ENCODE data around the gene KIAA0232.

Gene KIAA0232

DNA sequence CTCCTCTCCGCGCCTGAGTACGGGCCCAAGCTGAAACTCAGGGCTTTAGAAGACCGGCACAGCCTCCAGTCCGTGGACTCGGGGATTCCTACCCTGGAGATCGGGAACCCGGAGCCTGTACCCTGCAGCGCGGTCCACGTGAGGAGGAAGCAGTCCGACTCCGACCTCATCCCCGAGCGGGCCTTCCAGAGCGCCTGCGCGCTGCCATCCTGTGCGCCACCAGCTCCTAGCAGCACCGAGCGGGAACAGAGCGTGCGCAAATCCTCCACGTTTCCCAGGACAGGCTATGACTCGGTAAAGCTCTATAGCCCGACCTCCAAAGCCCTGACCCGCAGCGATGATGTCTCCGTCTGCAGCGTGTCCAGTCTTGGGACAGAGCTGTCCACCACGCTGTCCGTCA is 141.0 kb downstream of the KIAA0232 start:
- DNase-seq: no peak

DNA sequence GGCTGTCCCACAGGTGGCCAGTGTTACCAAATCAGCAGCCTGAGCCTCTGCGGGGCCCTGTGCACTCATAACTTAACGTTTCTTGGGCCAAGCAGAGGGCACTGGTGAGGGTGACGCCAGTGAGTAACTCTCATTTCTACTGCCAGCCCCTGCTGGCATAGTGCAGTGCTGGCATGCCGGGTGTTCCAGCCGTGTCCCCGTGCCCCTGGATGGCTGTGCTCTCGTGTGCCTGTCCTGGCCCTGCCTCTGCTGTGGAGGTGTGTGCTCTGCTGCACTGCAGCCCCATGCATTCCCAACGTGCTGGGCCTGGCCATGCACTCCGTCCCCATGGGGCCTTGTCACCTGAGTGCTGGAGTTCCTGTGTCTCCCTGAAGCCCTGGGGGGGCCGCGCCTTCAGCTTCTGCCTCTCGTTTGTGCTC is 141.8 kb downstream of the KIAA0232 start:
- DNase-seq: no peak

DNA sequence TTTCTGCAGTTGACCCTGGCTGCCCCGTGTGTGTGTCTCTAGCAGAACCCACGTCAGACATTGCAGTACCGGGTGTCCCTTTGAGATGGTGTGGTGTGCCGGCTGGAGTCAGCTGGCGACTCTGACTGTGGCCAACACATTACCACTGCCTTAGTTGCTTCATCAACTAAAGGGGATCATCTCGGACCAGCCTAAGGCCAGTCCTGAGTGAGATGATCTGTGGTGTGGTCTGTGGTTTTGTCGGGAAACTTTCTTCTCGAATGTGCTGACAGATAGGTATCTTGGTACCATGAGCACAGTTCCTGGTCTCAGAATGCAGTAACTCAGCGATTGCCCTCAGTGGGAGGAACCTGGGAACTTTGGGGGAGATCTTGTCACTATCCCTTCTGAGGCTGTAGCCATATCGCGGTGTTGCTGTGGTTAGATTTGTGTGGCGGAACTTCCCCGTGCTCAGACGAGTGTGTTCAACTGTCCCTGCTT is 142.9 kb downstream of the KIAA0232 start:
- no peak for DNase-seq

DNA sequence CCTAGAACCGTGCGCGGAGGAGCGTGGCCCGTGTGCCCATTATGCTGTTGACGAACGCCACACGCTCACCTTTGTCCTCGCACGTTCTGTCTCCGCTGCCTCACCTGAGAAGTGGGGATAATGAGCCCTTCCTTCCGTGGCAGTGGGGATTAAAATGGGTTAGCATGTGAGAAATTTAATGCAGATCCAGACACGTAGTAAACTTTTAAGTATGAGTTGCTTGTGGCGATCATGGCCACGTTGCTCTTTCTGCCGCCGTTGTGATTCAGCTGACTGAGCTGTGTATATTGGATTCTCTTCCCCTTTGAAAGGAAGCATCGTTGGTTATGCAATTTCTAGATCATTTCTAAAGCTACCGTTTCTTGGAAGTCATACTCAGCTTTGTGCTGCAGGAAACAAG is 143.6 kb downstream of the KIAA0232 start:
- no peak for DNase-seq

DNA sequence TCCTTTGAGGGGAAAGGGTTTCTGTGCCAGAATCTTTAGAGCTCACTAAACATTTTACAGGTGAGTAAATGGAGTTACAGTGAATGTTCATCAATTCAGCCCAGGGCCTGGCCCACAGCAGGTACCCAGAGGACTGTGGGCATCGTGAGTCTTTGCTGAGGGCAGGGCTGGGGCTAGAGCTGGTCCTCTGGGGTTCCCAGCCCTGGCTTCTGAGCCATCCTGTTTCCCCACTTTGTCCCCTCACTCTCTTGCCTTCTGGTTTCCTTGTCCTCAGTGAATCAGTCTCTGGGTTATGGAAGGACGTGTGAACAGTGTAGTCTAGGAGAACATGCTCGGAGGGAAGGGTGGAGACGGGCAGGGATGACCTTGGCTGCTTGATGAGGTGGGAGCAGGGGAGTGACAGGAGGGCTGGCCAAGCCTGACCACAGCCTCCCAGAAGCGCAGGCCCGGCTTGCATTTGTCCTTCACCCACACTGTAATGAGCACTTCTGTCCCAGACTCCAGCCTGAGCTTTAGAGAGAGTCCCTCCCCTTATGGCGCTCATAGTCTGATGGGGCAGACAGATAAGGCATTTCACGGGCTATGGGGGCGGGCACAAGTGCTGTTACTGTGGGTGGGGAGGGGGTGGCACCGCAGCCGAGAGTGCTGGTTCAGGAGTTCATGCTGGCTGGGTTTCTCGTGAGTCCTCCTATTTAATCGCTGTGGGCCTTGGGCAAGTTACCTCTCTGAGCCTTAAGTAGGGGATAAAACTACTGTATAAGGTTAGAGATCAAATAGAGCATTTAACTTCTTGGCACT is 144.4 kb downstream of the KIAA0232 start:
- DNase-seq: peak; percentile 65

DNA sequence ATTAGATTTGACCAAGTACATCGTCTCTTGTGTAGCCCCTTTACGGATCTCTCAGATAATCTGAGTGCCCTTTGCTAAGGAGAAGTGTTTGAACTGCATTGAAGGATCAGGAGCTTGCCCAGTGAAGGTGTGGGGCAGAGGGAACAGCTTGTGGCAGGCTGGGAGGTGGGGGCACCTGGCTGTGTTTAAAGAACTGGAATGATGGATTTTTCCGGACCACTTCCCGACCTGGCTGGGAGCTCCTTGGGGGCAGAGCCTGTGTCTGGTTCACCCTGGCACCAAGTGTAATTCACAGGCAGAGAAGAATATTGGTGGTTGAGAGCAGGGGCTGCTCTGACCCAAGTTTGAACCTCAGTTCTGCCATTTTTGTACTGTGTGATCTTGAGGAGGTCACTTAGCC is 145.6 kb downstream of the KIAA0232 start:
- DNase-seq: no peak

DNA sequence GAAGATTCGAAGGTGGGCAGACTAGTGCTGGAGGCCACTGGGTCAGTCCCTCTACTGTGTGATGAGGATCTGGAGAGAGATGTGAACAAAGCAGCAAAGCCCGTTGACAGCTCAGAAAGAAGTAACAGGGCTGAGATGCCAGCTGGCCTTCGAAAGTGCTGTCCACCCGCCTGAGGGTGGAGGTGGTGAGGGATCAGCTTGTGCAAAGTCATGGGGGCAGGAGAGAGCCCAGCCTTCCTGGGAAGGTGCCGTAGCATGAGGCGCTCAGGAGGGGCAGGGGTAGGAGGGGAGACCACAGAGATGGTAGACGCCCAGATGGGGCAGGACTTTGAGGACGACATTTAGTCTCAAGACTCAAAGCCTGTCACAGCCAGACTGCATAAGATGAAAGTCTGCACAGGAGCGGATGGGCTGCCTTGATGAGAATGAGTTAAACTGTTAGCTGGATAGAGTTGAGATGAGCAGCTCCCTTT is 146.8 kb downstream of the KIAA0232 start:
- DNase-seq: no peak

DNA sequence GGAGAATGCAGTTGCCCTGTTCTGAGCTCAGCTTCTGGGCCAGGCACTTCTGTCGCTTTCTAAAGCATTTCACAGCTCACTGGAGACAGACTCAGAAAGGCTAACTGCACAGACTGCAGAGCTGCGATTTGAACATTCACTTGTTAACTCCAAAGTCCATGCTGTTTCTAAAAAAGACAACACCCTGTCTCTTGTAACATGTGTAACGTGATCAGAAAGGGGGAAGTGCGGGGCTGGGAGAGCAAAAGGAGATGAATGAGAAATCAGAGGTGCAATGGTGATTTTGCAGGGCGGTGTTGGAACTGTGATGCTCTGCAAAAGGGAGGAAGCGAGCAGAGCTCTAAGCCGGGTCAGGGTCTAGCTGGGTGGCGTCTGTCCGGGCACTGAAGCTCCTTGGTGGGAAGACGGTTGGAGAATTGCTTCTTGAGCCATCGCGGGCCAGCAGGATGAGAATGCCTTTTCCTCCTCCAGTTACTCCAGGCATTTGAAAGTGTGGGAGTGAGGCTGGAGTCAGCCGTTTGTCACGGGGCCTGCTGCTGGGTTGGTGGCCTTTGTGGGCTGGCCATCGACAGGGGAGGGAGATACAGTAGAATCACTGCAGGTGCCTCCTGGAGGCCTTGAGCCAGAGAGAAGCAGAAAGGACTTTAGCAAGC is 147.4 kb downstream of the KIAA0232 start:
- DNase-seq: no peak

DNA sequence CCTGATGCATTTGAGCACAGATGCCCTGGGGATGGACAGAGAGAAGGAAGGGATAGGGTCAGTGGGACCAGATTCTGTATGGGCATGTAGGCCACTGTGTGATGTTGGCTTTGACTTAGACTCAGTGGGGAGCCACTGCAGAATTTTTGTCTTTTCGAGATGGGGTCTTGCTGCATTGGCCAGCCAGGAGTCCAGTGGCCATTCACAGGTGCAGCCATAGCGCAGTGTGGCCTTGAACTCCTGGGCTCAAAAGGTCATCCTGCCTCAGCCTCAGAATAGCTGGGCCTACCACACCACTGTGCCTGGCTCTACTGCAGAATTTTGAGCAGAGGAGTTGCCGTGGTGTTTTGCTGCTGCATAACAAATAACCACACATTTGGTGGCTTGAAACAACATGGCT is 149.9 kb downstream of the KIAA0232 start:
- no peak for DNase-seq

DNA sequence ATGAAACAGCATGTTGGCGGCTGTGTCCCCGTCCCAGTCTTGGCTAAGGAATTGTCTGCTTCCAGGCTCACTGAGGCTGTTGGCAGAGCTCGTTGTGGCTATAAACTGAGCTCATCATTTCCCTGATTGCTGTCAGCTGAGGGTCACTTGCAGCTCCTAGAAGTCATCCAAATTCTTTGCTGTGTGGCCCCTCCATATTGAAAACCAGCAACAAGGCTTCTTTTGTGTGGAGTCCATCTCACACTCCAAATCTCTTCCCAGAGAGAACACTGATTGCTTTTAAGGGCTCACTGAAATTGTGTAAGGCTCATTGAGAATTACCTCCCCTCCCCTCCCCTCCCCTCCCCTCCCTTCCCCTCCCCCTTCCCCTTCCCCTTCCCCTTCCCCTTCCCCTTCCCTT is 150.4 kb downstream of the KIAA0232 start:
- no peak for DNase-seq
